Measurements from ENCODE around the gene EIF3F.

EIF3F gene

DNA sequence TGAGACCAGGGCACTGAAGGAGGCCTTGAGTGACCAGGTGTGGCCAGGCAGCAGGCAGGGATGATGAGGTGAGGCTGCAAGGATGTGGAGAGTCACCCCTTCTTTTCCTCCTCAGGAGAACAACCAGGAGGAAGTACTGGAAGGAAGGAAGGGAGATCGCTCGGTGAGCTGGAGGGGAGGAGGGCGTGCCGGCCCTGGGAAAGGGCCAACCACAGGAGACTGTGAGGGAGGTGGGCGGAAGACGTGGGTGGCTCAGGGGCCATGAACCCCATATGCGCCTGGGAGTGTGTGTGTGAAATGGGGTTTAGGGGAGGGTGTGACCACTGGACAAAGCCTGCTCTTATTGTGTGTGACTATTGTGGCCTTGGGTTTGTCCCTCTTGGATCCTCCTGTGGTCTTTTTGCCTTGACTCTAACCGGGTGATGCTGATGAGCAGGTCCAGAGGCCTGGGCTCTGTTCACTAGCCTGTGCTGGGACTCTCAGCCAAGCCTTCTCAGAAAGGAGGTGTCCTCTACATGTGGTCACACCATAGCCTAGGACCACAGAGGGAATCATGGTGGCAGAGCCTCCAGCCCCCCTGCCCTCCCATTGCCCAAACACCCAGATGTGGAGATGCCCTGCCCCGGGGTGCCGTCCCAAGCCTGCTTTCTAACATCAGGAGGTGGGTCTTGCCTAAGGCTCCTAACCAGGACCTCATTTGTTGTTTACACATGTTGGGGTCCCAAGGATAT, 52.6 kb downstream of the EIF3F start:
- DNase-seq (ENCODE audit: low read depth) = no peak

DNA sequence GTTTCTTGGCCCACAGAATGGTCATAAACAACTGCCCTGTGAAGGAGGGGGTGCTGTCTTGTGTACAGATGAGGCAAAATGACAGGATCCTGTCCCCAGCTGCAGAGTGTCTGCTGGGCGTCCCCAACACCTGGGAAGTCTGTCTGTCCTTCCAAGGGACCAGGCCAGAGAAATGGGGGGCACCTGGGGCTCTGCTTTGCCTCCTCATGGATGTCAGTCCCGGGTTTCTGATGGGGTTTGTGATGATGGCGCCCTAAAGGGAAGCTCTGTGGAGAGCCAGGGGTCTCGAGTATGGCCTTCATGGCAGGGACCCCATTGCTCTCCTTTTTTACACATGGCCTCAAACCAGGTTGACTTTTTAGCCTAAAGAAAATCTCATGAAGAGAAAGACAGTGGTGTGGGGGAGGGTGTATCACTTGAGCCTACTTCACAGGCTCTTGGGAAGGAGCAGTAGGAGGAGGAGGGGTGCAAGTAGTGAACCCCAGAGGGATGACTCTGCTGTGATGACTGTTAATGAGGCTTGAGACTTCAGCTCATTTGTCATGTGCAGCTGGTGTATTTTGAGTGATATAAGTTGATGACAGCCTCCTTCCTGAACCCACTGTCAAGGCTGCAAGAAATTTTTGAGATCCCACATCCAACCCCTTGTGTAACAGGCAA, 53.3 kb downstream of the EIF3F start:
- no peak for DNase-seq (ENCODE audit: low read depth)

DNA sequence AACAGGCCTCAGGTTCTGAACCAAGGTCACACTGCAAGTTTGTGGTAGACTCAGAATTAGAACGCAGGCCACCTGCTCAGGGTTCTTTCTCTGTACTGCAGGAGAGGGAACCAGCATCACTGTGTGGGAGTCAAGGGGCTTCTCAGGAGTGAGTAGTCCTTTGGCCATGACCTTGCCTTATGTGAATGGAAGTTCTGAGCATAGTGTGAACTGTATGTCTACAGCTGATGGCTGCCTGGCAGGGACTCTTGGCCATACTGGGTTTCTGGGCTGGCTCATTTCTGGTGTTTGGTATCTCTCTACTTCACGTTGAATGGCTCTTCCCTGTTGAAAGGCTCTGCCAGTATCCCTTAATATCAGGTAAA, 53.8 kb downstream of the EIF3F start:
- no peak for DNase-seq (ENCODE audit: low read depth)

DNA sequence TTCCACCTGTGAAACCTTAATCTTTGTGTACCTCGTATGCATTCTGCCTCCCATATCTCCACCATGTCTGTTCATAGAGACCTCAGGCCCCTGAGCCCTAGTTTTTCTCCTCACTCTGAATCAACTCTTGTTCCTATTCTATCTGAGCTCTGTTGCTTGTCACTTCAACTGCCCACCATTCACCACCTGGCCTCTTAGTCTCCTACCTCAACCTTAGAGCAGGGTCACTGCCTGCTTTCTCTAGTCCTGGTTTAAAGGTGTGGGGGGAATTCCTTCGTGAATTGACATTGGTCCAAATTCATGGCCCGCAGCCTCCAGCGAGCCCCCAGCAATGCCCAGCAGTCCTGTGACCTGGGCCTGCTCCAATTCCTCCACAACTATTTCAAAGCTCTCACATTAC, 54.4 kb downstream of the EIF3F start:
- DNase-seq (ENCODE audit: low read depth) = no peak

DNA sequence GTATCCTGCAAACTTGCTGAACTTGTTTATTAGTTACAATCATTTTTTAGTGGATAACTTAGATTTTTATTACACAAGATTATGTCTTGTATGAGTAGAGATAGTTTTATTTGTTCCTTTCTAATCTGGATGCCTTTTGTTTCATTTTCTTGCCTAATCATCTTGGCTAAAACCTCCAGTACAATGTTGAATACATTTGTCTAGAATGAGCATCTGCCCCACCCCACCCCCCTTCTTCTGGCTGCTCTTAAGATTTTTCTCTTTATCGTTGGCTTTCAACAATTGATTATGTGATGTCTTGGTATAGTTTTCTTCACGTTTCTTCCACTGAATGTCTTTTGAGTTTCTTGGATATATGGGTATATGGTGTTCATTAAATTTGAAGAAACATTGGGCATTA, 56.6 kb downstream of the EIF3F start:
- DNase-seq (ENCODE audit: low read depth) = no peak

DNA sequence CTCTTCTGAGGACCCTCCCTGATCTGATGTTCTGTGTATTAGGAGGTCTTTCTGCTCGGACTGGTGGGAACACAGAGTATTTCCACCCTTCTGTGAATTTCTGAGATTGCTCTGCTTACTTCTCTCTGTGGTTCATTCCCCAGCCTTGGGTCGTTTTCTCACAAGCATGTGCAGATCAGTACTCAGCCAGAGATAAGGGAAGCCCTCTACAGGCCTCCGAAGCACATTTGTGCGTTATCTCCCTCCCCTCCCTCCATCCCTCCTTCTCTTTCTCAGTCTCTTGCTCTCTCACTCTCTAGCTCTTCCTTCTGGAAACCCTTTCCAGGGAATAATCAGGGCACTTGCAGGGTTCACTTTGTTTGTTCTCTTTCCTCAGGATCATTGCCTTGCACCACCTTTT, 58.7 kb downstream of the EIF3F start:
- DNase-seq (ENCODE audit: low read depth) = no peak

DNA sequence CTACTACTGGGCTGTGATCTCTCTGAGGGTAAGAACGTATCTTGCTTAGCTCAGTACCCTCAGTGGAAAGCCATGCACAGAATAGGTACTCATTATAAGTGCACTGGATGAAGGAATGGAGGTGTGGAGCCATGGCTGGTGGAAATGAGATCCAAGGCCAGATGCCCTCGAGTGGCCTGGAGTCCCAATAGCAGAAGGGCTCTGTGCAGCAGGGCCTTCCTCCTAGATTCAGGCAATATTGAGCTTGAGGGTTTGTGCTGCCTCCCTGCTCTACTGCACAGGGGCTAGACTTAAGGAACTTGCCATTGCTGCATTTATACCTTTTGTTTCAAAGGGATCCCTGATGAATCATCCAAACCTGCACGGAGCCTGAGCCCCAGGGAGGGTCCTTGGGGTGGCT, 60.2 kb downstream of the EIF3F start:
- DNase-seq (ENCODE audit: low read depth) = no peak

DNA sequence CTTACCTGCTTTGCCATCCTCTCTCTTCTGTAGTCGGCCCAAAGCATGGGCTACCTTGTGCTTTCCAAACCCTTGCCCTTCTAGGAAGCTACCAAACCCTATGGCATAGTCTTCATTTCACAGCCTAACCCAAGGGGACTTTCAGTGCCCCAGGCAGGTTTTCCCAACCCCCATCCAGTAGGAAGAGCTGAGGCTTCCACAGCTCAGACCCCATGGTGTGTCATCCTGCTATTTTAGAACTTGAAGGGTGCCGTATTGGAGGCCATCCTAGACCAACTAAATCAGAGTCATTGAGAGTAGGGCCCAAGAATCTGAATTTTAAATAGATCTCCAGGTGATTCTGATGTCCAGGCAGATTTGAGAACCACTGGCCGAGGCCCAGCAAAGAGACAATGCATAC, 61.9 kb downstream of the EIF3F start:
- no peak for DNase-seq (ENCODE audit: low read depth)
